T follicular helper cell (primary cell): ENCODE results near the gene TCF21.
"Not testable (repeated sequence)": the region's sequence is repeated elsewhere in the genome, so short reads cannot be mapped to it uniquely, and the experiment has no call there.

Experiments
- DNase-seq: peaks from one replicate; pipeline ENCODE4 v3.0.0-alpha.2; 2020; ENCODE audit warnings: low read depth
- total RNA-seq, 2 experiments: gene quantifications; one replicate each; lab custom pipeline; 2026; lab: John Stamatoyannopoulos, UW

The TCF21 gene
- 0 reads per million in 2 experiments for total RNA-seq

DNA sequence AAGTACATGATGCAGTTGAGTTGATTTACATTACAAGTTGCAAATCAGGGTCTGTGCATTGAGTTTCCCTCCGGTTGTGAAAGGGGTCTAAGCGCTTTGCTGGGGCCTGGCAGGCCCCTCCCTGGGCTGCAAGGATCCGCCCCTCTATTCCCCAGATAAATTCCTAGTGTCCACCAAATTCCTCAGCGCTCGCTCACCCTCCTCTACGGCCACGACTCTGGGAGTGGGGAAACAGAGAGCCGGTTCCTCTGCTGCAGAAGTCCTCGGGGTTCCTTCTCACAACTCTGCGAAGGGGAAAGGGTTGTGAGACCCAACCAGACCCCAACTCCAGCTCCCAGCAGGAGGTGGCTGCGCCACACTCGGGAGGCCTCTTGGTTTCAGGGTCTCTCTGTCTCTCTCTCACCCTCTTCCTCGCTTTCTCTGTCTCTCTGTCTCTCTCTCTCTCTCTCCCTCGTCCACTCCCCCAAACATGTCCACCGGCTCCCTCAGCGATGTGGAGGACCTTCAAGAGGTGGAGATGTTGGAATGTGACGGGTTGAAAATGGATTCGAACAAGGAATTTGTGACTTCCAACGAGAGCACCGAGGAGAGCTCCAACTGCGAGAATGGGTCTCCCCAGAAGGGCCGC is at the start of gene TCF21:
TSS of gene TCF21 (plus strand) at position 185 of the 628 bp plus-strand sequence. CDS start at position 470, 285 bp downstream.
- DNase-seq, result no peak

DNA sequence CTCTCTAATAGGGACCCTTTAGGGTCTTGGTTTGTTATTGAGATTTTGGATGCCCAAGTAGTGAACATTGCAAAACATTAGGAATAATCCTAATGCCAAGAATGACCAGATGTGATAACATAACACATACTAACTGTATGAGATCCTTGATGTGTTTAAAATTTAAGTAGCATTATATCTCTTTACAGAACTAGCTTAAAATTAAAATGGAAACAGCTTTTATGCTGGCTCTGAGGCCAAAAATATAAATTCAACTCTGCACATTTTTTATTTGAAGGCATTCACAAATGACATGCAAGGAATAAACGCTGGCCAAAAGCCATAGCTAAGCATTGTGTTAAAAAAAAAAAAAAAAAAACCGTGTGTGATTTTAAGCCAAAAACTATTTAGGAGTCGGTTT is 47.7 kb upstream of the TCF21 start:
- DNase-seq, result no peak

DNA sequence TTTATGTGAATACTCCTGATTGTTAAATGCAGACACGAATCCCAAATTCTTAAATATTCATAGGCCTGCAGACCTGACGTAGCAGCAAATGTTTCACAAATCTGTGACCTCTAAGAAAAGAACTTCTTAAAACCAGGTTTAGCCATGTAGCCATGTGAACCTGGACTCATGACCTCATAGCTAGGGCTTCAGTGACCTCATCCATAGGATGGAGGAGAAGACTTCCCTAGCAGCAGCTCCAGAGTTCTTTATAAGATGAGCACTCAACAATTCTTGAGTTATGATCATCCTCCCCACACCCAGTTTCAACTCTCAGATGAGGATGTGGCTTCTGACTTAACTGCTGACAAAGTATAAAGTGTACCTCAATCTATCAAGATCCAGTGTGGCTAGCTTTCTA is 45.8 kb upstream of the TCF21 start:
- DNase-seq, result no peak

DNA sequence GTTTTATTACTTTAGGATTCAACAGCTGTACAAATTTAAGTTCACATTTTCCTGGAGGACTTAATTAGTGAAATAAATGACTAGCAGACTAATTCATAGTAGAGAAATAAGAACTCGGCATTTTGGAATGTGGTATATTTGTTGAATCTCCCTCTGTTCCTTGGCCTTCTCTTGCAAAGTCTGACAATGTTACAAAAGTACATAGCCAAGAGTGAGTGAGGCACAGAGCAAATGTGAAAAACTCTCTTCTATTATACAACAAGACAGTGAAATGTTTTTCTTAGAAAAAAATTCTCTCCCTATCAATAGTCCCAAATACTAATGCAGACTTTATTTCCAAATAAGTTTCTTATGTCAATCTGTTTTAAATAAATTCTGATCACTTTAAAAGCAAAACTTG is 44.2 kb upstream of the TCF21 start:
- DNase-seq, result no peak

DNA sequence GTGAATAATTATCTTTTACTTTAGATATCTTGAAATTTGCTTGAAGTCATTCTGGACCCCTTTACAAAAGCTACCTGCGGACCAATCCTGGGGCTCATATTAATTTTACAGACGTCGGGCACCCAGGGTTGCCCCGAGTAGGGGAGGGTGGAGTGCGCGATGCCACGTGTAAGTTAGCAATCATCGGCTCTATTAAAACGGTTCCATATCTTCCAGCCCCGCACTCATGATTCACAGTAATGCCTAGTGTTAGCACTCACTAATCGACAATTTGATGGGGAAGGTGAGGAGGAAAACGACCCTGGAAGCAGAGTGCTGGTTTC is 34.9 kb upstream of the TCF21 start:
- DNase-seq, result no peak

DNA sequence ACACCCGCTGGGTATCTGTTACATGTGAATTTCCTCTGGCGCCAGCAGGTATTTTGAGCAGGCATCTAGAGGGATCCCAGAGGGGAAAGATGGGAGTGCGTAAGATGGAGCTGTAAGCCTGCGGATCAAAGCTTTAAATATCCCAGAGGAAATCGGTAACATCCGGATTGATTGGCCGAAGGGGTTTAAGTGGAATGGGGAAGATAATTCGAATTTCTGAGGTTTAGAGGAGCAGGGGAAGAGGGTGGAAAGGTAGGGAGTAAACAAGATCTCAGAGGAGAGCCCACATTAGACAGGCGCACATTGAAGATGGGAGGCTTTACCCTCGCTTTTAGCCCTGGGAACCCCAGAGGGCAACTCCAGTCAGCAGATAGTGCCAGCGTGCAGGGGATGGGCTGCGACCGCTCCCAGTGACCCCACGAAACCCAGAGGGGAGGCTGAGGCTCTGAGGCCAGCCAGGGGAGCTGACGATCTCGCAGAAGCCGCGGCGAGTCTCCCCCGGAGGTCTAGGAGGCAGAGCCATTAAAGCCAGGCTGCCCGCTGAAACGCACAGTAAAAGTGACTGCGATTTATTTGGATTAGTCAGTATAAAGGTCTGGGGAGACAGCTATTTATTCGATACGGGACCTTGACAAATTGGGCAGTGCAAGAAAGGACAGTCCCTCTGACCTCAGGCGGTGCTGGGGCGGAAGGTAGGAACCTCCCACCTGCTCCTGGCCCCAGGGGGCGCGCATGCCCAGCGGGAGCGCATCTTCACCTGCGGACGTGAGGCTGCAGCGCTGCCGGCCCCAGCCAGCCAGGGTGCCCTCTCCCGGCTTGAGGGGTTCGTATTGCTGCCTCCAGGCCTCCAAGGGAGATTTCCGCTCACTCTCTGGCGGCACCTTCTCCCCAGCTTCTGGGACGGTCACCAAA is 34.3 kb upstream of the TCF21 start:
- no peak for DNase-seq

DNA sequence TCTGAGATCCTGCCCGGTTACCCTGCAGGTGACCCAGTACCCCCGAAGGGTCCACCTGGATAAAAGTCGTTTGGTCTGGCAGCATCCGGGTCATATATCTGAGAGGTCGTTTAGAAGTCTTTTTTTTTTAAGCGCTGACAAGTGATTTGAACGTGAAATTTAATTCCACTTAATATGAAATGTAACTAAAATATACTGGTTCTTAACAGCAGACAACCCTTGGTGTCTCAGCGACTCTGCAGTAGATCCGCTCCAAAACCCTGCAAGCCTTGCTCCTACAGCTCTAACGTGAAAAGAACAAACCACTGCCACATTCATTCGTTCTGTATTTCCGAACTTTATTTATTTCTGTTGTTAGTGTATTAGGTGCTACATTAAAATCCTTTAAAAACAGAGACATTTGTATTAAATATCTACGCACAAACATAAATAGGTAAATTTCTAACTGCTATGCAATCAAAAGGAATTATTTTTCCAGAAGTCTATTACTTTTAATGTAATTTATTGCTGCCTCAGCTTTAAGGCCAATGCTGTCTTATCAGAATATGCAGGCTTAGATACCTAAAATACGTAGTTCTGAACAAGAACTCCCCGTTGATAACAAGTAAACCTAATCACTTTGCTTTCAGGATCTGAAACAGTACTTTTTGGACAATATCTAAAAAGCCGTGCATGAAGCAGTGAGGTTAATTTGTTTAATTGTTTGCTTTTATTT is 33.5 kb upstream of the TCF21 start:
- DNase-seq, result no peak

DNA sequence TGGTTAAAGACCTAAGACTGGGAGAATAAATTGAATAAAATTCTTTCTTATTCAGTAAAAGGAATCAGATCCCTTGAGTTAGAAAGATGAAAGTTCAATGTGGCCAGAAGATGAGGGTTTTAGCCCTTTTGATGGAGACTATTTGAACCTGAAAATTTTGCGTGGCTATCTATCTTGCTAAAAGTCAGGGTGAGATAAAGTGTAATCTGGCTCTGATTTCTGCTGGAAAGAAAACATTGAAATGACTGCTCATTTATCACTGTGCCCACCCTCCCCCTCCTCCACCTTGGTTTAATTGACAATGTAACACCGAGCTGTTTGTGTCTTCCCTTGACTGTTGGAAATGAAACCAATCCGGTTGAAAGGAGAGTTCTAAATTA is 32.9 kb upstream of the TCF21 start:
- no peak for DNase-seq

DNA sequence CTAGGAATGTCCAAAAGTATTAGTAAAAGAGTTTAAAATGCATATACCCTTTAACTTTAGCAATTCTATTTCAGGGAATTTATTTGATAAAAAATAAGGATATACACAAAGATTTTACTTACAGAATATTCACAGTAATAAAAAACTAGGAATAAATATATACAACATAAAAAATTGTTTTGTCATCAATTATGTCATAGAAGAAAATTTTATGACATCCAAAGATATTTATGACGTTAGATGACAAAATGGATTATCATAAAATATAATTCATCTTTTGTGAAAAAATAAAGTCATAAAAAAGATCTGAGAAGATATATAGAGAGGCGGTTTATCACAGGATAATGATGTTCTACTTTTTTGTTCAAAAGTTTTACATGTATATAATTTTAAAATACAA is 32.0 kb upstream of the TCF21 start:
- DNase-seq, result no peak

DNA sequence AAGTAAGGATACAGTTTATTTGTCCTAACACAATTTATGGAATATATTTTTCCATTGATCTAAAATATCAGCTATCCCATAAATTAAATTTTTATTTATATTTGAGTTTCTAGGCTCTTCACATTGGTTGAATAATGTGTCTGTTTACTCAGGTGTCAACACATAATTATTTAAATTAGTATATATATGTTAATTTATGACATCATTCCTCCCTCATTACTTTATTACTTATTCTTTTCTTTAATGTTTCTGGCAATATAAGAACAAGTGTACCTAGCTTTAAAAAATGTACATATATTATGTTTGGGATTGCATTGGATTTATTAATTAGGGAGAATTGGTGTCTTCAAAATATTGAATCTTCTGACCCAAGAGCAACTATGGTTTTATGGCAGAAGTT is 31.2 kb upstream of the TCF21 start:
- no peak for DNase-seq

DNA sequence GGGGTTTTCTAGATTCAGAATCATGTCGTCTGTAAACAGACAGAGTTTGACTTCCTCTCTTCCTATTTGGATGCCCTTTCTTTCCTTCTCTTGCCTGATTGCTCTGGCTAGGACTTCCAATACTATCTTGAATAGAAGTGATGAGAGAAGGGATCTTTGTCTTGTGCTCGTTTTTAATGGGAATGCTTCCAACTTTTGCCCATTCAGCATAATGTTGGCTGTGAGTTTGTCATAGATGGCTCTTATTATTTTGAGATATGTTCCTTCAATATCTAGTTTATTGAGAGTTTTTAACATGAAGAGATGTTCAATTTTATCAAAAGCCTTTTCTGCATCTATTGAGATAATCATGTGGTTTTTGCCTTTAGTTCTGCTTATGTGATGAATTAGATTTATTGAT is 27.6 kb upstream of the TCF21 start:
- DNase-seq, result not testable (repeated sequence)

DNA sequence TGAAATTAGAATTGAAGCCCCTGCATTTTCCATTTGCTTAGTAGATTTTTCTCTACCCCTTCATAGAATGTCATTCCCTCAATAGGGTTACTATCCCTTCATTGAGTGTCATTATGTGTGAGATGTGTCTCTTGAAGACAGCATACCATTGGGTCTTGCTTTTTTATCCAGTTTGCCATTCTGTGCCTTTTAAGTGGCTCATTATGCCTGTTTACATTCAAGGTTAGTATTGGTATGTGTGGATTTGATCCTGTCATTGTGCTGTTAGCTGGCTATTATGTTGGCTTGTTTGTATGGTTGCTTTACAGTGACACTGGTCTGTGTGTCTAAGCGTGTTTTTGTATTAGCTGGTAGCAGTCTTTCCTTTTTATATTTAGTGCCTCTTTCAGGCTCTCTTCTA is 25.7 kb upstream of the TCF21 start:
- DNase-seq, result no peak

DNA sequence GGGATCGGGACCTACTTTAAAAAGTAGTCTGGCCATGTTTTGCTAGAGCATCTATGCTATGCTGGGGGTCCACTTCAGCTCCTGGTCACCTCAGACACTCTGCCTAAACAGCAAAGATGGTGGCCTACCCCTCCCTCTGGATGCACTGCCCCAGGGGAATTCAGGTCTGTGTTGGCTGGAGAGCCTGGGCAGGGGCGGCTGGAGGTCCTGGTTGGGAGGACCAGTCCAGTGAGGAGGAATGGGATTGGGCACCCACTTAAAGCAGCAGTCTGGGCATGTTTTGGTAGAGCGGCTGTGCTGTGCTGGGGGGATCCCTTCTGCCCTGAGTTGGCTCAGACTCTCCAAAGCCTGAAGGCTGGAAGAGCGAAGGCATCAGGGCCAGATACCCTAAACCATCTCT is 23.2 kb upstream of the TCF21 start:
- DNase-seq, result no peak

DNA sequence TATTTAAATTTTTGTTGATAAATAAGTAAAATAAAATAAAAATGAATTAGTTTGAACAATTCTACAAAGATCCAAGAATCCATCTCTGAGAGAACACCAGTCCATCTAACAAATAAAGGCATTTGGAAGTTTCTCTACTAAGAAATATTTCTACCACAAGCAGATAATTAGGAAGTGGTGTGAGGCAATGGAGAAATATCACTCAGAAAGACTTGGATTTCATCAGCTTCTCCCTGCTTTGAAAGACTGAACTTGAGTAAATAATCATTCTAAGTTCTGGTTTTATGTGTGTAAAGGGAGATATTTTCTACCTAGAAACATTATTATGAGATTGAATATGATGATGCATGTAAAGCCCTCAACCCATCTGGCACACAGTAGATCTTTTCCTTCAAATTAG is 17.8 kb upstream of the TCF21 start:
- DNase-seq, result no peak

DNA sequence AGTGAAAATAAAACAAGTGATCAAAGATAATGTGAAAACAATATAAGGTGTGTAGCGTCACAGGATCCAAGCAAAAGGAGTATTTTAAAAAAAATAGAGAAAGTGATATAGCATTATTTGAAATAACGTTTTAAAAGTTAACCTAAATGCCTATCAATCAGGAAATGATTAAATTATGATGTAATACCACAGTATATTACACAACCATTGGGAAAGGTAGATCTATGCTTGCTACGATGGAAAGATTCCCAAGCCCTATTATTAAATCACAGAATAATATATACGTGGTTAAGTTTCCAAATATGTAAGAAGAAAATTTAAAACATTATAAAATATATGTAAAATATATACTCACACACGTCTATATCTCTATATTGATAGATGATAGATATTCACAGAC is 15.4 kb upstream of the TCF21 start:
- DNase-seq, result no peak

DNA sequence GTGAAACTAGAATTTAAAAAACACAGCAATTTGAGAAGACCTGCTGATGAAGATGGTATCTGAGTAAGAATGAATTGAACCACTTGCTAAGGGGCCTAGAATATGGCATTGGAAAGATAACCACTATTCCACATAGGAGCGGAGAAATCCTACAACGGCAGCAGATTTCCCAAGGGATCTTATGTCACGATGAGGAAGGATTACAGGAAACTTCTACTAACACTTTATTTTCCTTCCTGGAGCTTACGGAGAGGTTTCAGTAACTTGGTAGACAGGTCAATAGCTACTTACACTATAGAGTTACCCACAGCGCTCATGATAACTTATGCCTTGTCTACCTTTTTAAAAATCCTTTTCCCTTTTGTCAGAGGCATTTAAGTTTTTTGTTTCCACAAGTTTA is 11.8 kb upstream of the TCF21 start:
- DNase-seq, result no peak

DNA sequence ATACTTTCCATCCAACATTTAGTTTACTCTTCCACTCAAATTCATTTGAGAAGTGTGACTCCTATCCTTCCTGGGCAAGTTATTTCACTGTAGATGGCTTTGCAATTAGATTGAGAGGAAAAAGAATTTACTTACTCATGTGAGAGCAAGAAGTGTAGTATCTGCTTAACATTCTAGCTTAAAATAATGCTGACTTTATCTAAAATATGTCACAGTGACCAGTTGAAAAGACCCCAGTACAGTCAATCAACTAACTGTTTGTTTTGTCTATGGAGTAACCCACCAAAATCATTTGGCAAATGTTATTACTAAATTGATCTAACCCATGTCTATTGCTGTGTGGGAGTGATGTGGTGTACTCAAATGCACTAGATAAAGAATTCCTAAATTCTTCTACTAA is 8.9 kb upstream of the TCF21 start:
- no peak for DNase-seq

DNA sequence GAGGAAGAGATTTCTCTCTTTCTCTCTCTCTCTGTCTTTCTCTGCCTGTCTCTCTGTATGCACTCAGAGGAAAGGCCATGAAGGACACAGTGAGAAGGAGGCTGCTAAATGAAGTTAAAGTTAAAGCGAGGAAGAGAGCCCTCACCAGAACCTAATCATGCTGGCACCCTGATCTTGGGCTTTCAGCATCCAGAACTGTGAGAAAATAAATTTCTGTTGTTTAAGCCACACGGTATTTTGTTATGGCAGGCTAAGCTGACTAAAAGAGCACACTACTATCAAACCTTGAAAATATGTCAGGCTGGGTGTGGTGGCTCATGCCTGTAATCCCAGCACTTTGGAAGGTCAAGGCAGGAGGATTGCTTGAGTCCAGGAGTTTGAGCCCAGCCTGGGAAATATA is 8.0 kb upstream of the TCF21 start:
- no peak for DNase-seq

DNA sequence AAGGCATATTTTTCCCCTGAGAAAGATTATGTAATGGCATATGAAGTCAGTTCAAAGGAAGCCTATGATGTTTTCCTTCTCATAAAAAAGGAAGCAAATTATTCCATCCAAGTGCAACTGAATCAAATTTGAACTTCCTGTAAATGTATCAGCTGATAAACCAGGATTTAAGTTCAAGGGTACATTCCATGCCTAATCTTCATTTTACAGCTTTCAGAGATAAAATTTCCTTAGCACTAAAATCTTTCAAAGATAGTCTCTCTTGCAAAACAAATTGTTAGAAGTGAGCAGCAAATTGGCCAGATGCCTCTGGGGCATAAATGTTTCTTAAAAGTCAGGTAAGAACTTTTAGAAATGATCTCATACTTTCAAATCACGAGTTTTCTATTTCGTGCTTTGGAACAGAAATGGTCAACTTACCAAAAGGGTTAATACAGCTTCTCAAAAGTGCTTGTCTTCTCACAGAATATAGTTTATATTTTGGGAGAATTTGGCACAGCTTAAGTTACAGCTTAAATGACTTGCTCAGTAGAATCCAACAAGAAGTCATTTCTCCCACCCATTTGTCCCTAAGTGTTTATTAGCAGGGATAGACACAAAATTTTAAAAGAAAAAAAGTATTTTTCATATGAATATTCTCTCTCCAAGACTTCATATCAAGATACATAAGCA is 2.7 kb upstream of the TCF21 start:
- no peak for DNase-seq

DNA sequence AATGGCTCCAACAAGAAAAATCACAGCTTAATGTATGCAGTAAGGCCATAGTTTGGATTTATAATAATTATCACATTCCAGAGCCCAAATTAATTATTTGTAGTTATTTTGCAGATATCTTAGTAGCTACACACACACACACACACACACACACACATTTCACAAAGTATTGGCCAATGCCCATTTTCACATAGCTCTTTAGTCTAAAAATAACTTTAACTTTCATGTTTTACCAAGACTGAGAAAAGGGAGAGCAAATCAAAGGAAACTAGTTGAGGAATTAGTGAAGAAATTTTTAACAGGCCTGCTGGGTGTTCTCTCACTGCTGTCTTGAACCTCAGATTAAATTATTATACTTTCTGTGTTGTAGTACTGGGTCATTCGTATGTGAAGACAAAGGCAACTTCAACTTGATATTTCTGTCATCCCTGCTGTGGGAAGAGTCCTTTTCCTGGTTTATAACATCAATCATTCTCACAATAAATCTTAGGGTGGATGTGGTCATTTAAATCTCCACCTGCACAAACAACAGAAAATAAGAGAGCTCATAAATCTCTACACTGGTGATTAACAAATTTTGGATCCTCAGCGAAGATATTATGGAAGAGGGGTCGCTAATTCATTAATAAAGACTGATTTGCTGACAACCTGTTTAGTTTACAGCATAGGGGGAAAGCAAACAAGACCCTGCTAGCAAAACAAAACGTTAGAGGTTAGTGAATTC is 1.6 kb upstream of the TCF21 start:
- no peak for DNase-seq

DNA sequence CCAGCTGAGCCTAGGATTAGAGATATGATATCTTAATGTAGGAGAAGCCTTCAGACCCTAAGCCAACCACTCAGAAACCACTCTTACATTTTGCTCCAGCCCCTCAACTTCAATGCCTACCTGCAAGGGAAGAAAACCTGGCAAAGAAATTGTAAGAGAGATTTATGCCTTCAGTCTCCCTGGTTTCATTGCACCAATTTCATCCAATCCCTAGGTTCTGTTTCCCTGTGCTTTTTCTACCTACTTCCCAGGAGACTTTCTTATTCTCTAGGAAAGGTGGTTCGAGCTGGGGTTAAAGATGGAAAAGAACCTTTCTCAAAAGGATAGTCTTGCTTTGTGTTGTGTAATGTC is 1.1 kb upstream of the TCF21 start:
- DNase-seq, result no peak
